Ovary (tissue), 3 donors: ENCODE results near the gene SSBP2.

Experiments used
- CTCF ChIP-seq, 3 donors: fragments of 450-650 bp in 2 of 3; fragments of 200-600 bp in 1 of 3; IDR thresholded peaks; one replicate each; pipeline versions ENCODE4 v1.5.1 to v1.8.0; 2016 to 2022; ENCODE audit warnings: antibody characterized with exemption in 3 of 3, mild to moderate bottlenecking in 1 of 3
- EP300 ChIP-seq: sonication (generic); formaldehyde crosslinking; IDR thresholded peaks from one replicate; pipeline ENCODE4 v1.6.1; 2017; ENCODE audit warnings: antibody characterized with exemption
- donor health status: DM: no; HTN: no; CAD: no.

- TF ChIP-seq CTCF (IDR thresholded peaks at IDR 0.05): no peak
- TF ChIP-seq EP300: no peak
Measured at GRCh38 chr5:81486711-81487110, 264.2 kb downstream of the SSBP2 start.
